ENCODE results near the gene RNASE7.
"Not testable (repeated sequence)": the region's sequence is repeated elsewhere in the genome, so short reads cannot be mapped to it uniquely, and the experiment has no call there.

RNASE7 gene

GRCh38 chr14:21023817-21024584, 18.2 kb upstream of the RNASE7 start:
- DNase-seq: no peak

GRCh38 chr14:21024585-21025370, 17.4 kb upstream of the RNASE7 start, which contains the start of gene NDRG2:
Gene NDRG2, minus strand, starts transcription at chr14:21025061. Its CDS starts 1,746 bp downstream, at chr14:21023315.
- peak; percentile 65 for DNase-seq

DNA sequence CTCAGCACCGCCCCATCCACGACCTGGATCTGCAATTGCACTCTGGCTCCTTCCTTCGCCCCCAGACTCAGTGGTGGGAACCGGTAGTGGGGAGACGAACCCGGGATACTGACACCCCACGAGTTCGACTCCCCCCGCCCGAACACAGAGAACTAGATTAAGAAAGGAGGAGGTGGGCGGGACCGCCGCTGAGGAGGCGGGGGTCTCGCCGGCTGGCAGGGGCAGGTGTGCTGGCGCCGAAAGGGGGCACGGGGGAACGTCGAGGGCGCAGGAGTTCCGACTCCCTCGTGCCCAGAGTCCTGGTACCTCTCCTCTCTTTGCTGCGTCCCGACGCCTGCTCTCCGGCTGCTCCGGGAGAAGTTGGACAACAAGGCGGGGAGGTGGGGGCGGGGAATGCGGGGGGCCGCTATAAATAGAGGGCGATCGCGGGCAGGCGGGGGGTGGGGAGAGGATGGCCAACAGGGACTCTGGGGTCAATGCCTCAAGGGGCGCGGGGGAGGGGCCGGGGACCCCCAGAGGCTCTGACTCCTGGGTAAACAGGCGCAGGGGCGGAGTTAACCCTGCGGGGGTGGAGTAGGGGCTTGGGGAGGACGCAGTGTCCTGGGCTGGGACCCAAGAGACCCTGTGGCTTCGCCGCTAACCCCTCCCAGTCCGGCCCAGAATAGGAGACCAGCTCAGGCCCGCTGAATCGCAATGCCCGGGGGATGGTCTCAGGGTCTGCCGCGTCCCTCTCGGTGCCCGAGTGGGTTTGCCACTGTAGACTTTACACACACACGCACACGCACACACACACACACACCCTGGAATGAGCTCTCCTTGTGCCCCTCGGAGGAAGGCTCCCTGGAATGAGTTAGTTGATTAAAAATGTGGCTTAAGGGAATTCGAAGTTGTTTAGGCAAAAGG, 16.5 kb upstream of the RNASE7 start:
- no peak for DNase-seq

- no peak for DNase-seq
These were observed 15.7 kb upstream of the RNASE7 start for GRCh38 chr14:21026274-21026987.

GRCh38 chr14:21026988-21027315, 15.2 kb upstream of the RNASE7 start:
- no peak for DNase-seq

GRCh38 chr14:21029917-21030316, 12.2 kb upstream of the RNASE7 start, which contains the start of gene TPPP2:
Gene TPPP2, plus strand, starts transcription at chr14:21030217. Its CDS starts 365 bp downstream, at chr14:21030582.
- no peak for DNase-seq

GRCh38 chr14:21030531-21030930, 11.6 kb upstream of the RNASE7 start:
- DNase-seq: no peak

DNA sequence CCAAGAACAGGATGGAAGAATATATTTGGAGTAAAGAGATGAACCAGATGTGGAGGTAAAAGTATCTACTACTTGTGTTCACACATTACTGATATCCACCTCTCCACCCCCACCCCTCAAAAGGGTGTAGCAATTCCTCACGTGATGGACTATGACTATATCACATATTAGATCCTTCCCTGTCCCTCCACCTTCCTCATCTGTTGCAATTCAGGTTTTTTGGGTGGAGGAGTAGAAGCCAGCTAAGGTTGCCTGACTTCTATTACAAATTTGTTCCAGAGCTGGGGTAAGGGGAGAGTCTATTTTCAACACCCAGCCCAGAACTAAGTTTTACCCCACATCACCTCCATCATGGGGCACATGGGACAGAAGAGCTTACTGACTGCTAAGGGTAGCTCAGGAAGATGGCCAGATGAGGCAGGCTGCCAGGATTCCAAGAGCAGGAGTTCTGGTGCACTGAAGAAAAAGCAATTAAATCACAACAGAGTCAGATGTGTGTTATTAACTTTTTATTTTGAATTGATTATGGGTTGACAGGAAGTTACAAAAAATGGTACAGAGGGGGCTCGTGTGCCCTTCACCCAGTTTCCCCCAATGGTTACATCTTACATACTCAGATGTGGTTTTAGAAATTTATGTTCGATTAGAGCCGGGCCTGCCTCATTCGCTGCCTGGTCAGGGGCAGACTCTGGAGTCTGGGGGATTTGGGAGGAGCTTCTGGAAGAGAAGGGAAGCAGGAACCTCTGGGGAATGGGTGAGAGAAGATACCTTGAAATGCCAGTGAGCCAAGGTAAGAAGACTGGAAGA, 9.6 kb upstream of the RNASE7 start:
- no peak for DNase-seq

DNA sequence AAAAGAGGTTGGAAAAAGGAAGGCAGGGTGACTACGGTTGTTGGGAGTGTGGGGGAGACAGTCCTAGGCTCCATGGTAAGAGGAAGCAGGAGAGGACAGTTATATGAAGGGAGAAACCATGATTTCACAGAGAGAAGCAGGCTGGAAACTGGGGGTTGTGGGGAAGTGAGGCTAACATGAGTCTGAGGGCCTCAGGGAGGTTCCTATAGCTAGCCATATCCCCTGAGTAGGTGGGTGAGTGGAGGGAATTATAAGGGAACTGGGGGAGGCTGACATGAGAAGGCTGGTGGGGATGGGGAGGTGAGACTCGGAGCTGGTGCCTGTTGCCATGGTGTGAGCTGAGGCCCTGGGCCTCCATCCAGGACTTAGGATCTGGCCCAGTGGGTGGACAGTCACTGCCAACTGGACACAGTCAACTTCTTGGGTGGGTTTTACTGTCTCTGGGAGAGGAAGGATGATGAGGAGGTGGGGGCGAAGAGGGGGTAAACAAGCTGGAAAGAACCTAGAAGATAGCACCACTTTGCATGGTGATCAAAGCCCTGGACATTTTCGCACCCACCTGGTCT, 8.9 kb upstream of the RNASE7 start:
- DNase-seq: no peak

- no peak for DNase-seq
These were observed 7.5 kb upstream of the RNASE7 start, which contains the start of gene RNASE13 for GRCh38 chr14:21034707-21035106. Gene RNASE13, minus strand, starts transcription at chr14:21034807. Its CDS starts 519 bp downstream, at chr14:21034288.

DNA sequence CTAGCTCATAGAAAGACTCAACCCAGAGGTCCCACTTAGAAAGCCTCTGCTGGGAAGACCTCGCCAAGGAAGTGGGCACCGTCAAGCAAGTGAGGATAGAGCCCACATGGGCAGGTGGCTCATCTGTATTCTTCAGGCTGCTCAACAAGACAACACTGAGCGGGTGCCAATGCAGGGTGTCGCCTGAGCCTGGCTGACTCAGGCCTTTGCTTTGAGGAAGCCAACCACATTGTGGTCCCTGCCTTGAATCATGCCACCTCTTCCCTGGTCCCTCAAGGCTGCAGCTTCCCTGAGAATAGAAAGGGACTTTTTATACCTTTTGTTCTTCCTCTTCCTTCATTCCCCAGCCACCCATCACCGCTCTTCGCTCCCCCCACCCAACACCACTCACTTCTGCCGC, 5.4 kb upstream of the RNASE7 start:
- DNase-seq: no peak

DNA sequence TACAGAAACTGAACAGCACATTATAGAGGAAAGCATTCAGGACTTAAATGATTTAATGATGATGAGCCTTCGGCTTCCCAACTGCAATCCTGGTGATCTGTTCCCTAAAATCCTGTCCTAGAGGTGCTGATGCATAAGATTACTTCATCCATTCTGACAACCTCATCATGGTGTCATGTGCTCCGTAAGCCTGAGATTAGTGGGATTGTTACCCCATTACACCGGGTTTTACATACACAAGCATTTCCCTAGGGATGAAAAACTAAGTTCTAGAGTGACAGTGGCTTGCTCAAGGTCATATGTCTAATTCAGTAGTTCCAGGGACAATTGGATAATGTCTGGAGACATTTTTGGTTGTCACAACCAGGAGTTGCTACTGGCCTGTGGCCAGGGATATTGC, 5.0 kb upstream of the RNASE7 start:
- DNase-seq: no peak

DNA sequence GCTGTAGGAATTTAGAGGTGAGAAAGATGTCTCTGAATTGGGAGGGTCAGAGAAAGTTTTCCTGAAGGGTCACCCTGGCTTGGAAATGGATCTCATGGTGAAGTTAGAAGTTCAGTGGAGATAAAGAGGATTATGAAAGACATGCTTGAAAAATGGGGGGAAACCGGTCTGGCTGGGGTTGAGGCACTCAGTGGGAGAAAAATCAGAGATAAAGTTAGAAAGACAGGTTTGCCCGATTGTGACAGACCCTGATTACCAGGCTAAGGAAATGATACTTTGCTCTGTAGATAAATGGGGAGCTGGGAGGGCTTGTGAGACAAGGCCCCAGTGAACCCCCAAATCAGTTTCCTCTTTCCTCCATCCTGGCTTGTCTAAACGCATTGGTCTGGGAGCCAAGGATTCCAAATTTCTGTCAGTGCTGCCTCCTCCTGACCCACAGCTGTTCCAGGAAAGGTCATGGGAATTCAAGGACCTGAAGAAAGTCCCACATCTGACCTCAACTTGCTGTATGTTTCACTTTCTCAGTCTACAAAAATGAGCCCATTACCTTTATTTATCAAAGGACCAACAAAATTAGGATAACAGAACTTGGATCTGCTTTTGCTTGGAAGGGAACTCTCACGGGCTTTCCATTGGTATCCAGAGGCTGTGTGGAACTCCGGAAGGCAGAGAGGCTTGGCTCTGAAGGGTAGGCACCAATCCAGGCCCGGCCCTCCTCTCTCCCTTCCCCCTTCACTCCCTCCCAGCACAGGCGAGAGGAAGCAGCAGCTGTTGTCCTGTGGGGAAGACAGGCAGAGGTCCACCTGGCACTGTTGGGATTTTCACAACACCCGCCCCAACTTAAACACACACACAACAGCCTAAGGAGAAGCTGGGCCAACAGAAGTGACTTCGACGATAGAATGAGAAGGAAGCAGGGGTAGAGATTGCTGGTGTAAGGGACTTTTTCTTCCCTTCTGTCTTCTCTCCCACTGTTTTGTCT, 3.4 kb upstream of the RNASE7 start:
- DNase-seq: no peak

GRCh38 chr14:21039585-21040369, 2.4 kb upstream of the RNASE7 start:
- DNase-seq: peak; percentile 31

DNA sequence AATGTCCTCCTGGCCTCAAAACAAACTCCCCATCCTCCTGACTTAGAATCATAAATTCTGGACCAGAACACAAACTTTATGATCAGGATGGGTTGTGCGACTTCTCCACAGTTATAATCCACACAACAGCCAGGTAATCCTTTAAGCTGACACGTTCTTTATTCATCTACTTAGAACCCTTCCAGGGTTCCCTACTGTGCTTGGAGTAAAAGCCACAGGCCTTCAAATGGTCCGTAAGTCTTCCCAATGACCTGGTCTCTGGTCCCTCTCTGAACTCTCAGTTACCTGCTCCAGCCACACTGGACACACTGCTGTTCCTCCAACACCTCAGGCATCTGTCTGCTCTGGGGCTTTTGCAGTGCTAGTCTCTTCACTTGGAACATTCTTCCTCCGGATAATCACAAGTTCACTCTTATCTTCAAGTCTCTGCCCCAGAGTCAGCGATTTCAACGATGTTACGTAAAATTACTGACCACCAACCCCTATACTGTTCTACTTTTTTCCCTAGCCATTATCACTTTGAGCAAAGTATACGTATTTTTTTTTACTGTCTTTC, 1.7 kb upstream of the RNASE7 start:
- no peak for DNase-seq

- DNase-seq: not testable (repeated sequence)
These were observed 1.2 kb upstream of the RNASE7 start for GRCh38 chr14:21040941-21041340.

DNA sequence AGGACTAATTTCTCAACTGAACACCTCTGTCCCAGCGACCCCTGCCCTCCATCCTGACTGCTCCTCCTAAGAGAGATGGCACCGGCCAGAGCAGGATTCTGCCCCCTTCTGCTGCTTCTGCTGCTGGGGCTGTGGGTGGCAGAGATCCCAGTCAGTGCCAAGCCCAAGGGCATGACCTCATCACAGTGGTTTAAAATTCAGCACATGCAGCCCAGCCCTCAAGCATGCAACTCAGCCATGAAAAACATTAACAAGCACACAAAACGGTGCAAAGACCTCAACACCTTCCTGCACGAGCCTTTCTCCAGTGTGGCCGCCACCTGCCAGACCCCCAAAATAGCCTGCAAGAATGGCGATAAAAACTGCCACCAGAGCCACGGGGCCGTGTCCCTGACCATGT, 756 bp downstream of the RNASE7 start:
- DNase-seq: no peak

DNA sequence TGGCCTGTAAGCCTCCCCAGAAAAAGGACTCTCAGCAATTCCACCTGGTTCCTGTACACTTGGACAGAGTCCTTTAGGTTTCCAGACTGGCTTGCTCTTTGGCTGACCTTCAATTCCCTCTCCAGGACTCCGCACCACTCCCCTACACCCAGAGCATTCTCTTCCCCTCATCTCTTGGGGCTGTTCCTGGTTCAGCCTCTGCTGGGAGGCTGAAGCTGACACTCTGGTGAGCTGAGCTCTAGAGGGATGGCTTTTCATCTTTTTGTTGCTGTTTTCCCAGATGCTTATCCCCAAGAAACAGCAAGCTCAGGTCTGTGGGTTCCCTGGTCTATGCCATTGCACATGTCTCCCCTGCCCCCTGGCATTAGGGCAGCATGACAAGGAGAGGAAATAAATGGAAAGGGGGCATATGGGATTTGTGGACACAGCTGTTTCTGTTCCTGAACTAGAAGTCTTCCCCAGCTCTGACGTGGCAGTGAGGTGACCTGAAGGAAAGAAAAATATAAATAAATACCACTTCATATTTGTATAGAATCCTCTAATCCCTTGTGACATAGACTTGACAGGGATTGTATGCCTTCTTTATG, 1.3 kb downstream of the RNASE7 start:
- DNase-seq: no peak
